Amygdala (tissue), 56 donors: Measurements from ENCODE around the gene RNU6-1.

Experiments used
- DNase-seq, 56 donors: peaks; one replicate each; lab custom pipeline; 2025; lab: John Stamatoyannopoulos, UW

Gene RNU6-1

GRCh38 chr15:67823314-67824196, 16.3 kb downstream of the RNU6-1 start:
- DNase-seq = no peak

- no peak for DNase-seq
Measured at GRCh38 chr15:67822537-67823313, 17.1 kb downstream of the RNU6-1 start.

- DNase-seq = no peak
Measured at GRCh38 chr15:67821784-67822440, 17.9 kb downstream of the RNU6-1 start.

GRCh38 chr15:67820992-67821783, 18.7 kb downstream of the RNU6-1 start:
- DNase-seq = peak in 2 of 56 donors; percentile 12 to 20

- no peak for DNase-seq
Measured at GRCh38 chr15:67820122-67820991, 19.5 kb downstream of the RNU6-1 start.

- DNase-seq = no peak
Measured at GRCh38 chr15:67819636-67820035, 20.2 kb downstream of the RNU6-1 start.

GRCh38 chr15:67818464-67818863, 21.4 kb downstream of the RNU6-1 start:
- no peak for DNase-seq

- DNase-seq = no peak
Measured at GRCh38 chr15:67816668-67817067, 23.2 kb downstream of the RNU6-1 start.

GRCh38 chr15:67815036-67815592, 24.7 kb downstream of the RNU6-1 start:
- no peak for DNase-seq

GRCh38 chr15:67813104-67813634, 26.7 kb downstream of the RNU6-1 start:
- no peak for DNase-seq

GRCh38 chr15:67812241-67812644, 27.6 kb downstream of the RNU6-1 start:
- DNase-seq = no peak

- DNase-seq = no peak
Measured at GRCh38 chr15:67809866-67810265, 30.0 kb downstream of the RNU6-1 start.

- DNase-seq = no peak
Measured at GRCh38 chr15:67809441-67809840, 30.4 kb downstream of the RNU6-1 start.

GRCh38 chr15:67808821-67809220, 31.0 kb downstream of the RNU6-1 start:
- DNase-seq = no peak

GRCh38 chr15:67807836-67808235, 32.0 kb downstream of the RNU6-1 start:
- no peak for DNase-seq

GRCh38 chr15:67807141-67807540, 32.7 kb downstream of the RNU6-1 start:
- DNase-seq = no peak

GRCh38 chr15:67806536-67806935, 33.3 kb downstream of the RNU6-1 start:
- DNase-seq = no peak

- DNase-seq = no peak
Measured at GRCh38 chr15:67805666-67806516, 34.0 kb downstream of the RNU6-1 start.
